ENCODE measurements around the gene FOSL1. TPM values are rescaled to one million over a fixed set of nuclear protein-coding genes. Genes with fewer than 3 reads are reported as not detected.

Gene FOSL1
- total and polyA plus RNA-seq, 2 of the 13 experiments (the other 11 are each of a cell fraction or from before 2014, with no cell fraction given): 4.0 to 4.1 TPM

- TF ChIP-seq ESRRA (CRISPR knock-in tag; IDR thresholded peaks at IDR 0.05; ENCODE audit: low read depth) (0 out of 2 replicates have a peak, but pooled peaks have one; percentile 58), ZNF616 (CRISPR knock-in tag; IDR thresholded peaks at IDR 0.05; ENCODE audit: low read depth) (peak; percentile 66; the same call in 1 of the 2 replicates), ZNF318 (CRISPR knock-in tag; IDR thresholded peaks at IDR 0.05) (no peak), CBX2 (IDR thresholded peaks at IDR 0.05; ENCODE audit: low read depth, low read length) (no peak), CBX2 (CRISPR knock-in tag; IDR thresholded peaks at IDR 0.05; ENCODE audit: low read depth) (no peak), ZNF362 (CRISPR knock-in tag; IDR thresholded peaks at IDR 0.05; ENCODE audit: borderline replicate concordance) (no peak), ZBTB1 (CRISPR knock-in tag; IDR thresholded peaks at IDR 0.05; ENCODE audit: borderline replicate concordance) (no peak), E2F5 (CRISPR knock-in tag; conservative IDR thresholded peaks at IDR 0.05) (peak; percentile 43; the same call in 1 of the 2 replicates), ATF7 (IDR thresholded peaks at IDR 0.05) (no peak), ATF7 (CRISPR knock-in tag; IDR thresholded peaks at IDR 0.05) (no peak; the same call in 1 of the 2 replicates), GLI4 (CRISPR knock-in tag; IDR thresholded peaks at IDR 0.05; ENCODE audit: borderline replicate concordance) (no peak), SNAPC2 (CRISPR knock-in tag; IDR thresholded peaks at IDR 0.05) (no peak), SYNCRIP (IDR thresholded peaks at IDR 0.05; ENCODE audit: insufficient read depth, low read depth, low read length) (no peak), HIC2 (CRISPR knock-in tag; IDR thresholded peaks at IDR 0.05; ENCODE audit: low read depth) (peak; percentile 62; the same call in 1 of the 2 replicates), ZNF724P (CRISPR knock-in tag; IDR thresholded peaks at IDR 0.05; ENCODE audit: borderline replicate concordance) (no peak), ATM (IDR thresholded peaks at IDR 0.05; ENCODE audit: borderline replicate concordance) (no peak), NR2F6 (IDR thresholded peaks at IDR 0.05) (0 out of 2 replicates have a peak, but pooled peaks have one; percentile 10), NR2F6 (CRISPR knock-in tag; IDR thresholded peaks at IDR 0.05) (no peak)
Measured at GRCh38 chr11:65873318-65874156, 26.7 kb downstream of the FOSL1 start (continued).
